Activated T-helper 1 cell treated with anti-CD3 and anti-CD28 coated beads, Interleukin-12 subunit alpha, Interleukin-12 subunit beta, Interleukin-2, Interleukin-4 antibody, amounts not matched to agents 30 ng/mL and 10 ng/mL and 1 ng/mL, durations not matched to agents 14 hours and 24 hours and 36 hours (primary cell): ENCODE data around the gene HIC1. TPM values are rescaled to one million over a fixed set of nuclear protein-coding genes. Genes with fewer than 3 reads are reported as not detected.
A peak's percentile ranks its signal among the peaks of the same experiment; 100 is the strongest.

Experiments used
- DNase-seq: peaks from one replicate; pipeline ENCODE4 v3.0.0; 2021; ENCODE audit warnings: low spot score
- H3K27ac Mint-ChIP-seq: one replicate; pipeline ENCODE4 v1.8.0; 2021; ENCODE audit warnings: mild to moderate bottlenecking, mixed read lengths
- H3K27me3 Mint-ChIP-seq: one replicate; pipeline ENCODE4 v1.8.0; 2022; ENCODE audit warnings: mild to moderate bottlenecking, moderate library complexity, mixed read lengths; ENCODE audit not compliant: insufficient read depth
- H3K36me3 Mint-ChIP-seq: one replicate; pipeline ENCODE4 v1.8.0; 2021; ENCODE audit warnings: low read depth, mixed read lengths
- H3K4me1 Mint-ChIP-seq: one replicate; pipeline ENCODE4 v1.8.0; 2021; ENCODE audit warnings: low read depth, mixed read lengths
- H3K4me3 Mint-ChIP-seq: one replicate; pipeline ENCODE4 v1.8.0; 2021; ENCODE audit warnings: mild to moderate bottlenecking, moderate library complexity, mixed read lengths
- H3K9me3 Mint-ChIP-seq: one replicate; pipeline ENCODE4 v1.8.0; 2021; ENCODE audit warnings: mixed read lengths
- intact Hi-C: fragments of 100-400 bp; cut with micrococcal nuclease; formaldehyde crosslinking; loops from one replicate; pipeline ENCODE4 v1.15.1; 2024
- total RNA-seq: library from RNA; stranded (reverse); gene quantifications from 2 replicates; pipeline ENCODE4 v1.2.3, GENCODE V29; 2022

The HIC1 gene
- total RNA-seq, 1 donor from 2014 or later = 47.0 TPM

- peak; percentile 68 for DNase-seq
- no peaks in the 10 kb centered on the region for H3K27me3 Mint-ChIP-seq
- intact Hi-C loops = loop anchor here (1.0 kb wide), 4 partner anchors 14 to 170 kb away; no protein-coding TSS in a partner anchor
- peaks cover 41% of the 10 kb centered on the region for H3K36me3 Mint-ChIP-seq
- peaks cover 58% of the 10 kb centered on the region for H3K4me1 Mint-ChIP-seq
- H3K4me3 Mint-ChIP-seq = peak overlapping the region; percentile 58
- H3K9me3 Mint-ChIP-seq = no peaks in the 10 kb centered on the region
- H3K27ac Mint-ChIP-seq = peak overlapping the region; percentile 92
These were observed 15.5 kb downstream of the HIC1 start for GRCh38 chr17:2070241-2071023.

- Mint-ChIP-seq H3K4me3 (no peak overlapping the region), H3K9me3 (no peaks in the 10 kb centered on the region), H3K4me1 (peaks cover 55% of the 10 kb centered on the region), H3K27me3 (no peaks in the 10 kb centered on the region), H3K27ac (peak overlapping the region; percentile 92), H3K36me3 (peaks cover 41% of the 10 kb centered on the region)
- intact Hi-C loops = no loop called here
- DNase-seq = no peak
These were observed 16.1 kb downstream of the HIC1 start for GRCh38 chr17:2071024-2071385.

GRCh38 chr17:2071455-2072281 is 16.8 kb downstream of the HIC1 start:
- Mint-ChIP-seq H3K4me3 (peak overlapping the region; percentile 37), H3K36me3 (peaks cover 45% of the 10 kb centered on the region), H3K4me1 (peaks cover 50% of the 10 kb centered on the region), H3K27ac (peak overlapping the region; percentile 92), H3K9me3 (no peaks in the 10 kb centered on the region), H3K27me3 (no peaks in the 10 kb centered on the region)
- DNase-seq = no peak
- intact Hi-C loops = no loop called here

- Mint-ChIP-seq H3K36me3 (peaks cover 53% of the 10 kb centered on the region), H3K4me3 (no peak overlapping the region), H3K4me1 (peaks cover 29% of the 10 kb centered on the region), H3K27me3 (no peaks in the 10 kb centered on the region), H3K27ac (no peak overlapping the region), H3K9me3 (no peaks in the 10 kb centered on the region)
- no peak for DNase-seq
- intact Hi-C loops = no loop called here
These were observed 20.0 kb downstream of the HIC1 start for GRCh38 chr17:2074919-2075318.

GRCh38 chr17:2075336-2076086 is 20.6 kb downstream of the HIC1 start:
- DNase-seq = no peak
- Mint-ChIP-seq H3K4me1 (peaks cover 23% of the 10 kb centered on the region), H3K36me3 (peaks cover 49% of the 10 kb centered on the region), H3K27me3 (no peaks in the 10 kb centered on the region), H3K9me3 (no peaks in the 10 kb centered on the region), H3K4me3 (no peak overlapping the region), H3K27ac (no peak overlapping the region)
- intact Hi-C loops = no loop called here

- DNase-seq = no peak
- Mint-ChIP-seq H3K27ac (peak overlapping the region; percentile 52), H3K4me3 (no peak overlapping the region), H3K36me3 (peaks cover 40% of the 10 kb centered on the region), H3K9me3 (no peaks in the 10 kb centered on the region), H3K27me3 (no peaks in the 10 kb centered on the region), H3K4me1 (peaks cover 17% of the 10 kb centered on the region)
- intact Hi-C loops = no loop called here
These were observed 21.4 kb downstream of the HIC1 start for GRCh38 chr17:2076087-2076984.

GRCh38 chr17:2077040-2077439 is 22.1 kb downstream of the HIC1 start:
- no peak overlapping the region for H3K4me3 Mint-ChIP-seq

GRCh38 chr17:2081564-2081963 is 26.7 kb downstream of the HIC1 start:
- intact Hi-C loops = no loop called here
- H3K9me3 Mint-ChIP-seq = no peaks in the 10 kb centered on the region
- peaks cover 34% of the 10 kb centered on the region for H3K36me3 Mint-ChIP-seq
- H3K27me3 Mint-ChIP-seq = no peaks in the 10 kb centered on the region
- H3K4me3 Mint-ChIP-seq = no peak overlapping the region
- H3K4me1 Mint-ChIP-seq = peaks cover 54% of the 10 kb centered on the region
- no peak for DNase-seq
- peak overlapping the region; percentile 7 for H3K27ac Mint-ChIP-seq

More at GRCh38 chr17:2077040-2077439, 22.1 kb downstream of the HIC1 start:
- no peaks in the 10 kb centered on the region for H3K9me3 Mint-ChIP-seq
- H3K27ac Mint-ChIP-seq = no peak overlapping the region
- intact Hi-C loops = no loop called here
- peaks cover 42% of the 10 kb centered on the region for H3K36me3 Mint-ChIP-seq
- H3K27me3 Mint-ChIP-seq = no peaks in the 10 kb centered on the region
- DNase-seq = no peak
- peaks cover 21% of the 10 kb centered on the region for H3K4me1 Mint-ChIP-seq

- H3K36me3 Mint-ChIP-seq = peaks cover 33% of the 10 kb centered on the region
- H3K4me3 Mint-ChIP-seq = no peak overlapping the region
- H3K27ac Mint-ChIP-seq = no peak overlapping the region
These were observed 27.3 kb downstream of the HIC1 start for GRCh38 chr17:2082003-2082781.

GRCh38 chr17:2083613-2084035 is 28.7 kb downstream of the HIC1 start:
- Mint-ChIP-seq H3K9me3 (no peaks in the 10 kb centered on the region), H3K27ac (peak overlapping the region; percentile 57), H3K36me3 (peaks cover 28% of the 10 kb centered on the region), H3K4me1 (peaks cover 74% of the 10 kb centered on the region), H3K27me3 (peaks cover 1% of the 10 kb centered on the region), H3K4me3 (peak overlapping the region; percentile 10)
- intact Hi-C loops = no loop called here
- no peak for DNase-seq

More at GRCh38 chr17:2082003-2082781, 27.3 kb downstream of the HIC1 start:
- Mint-ChIP-seq H3K9me3 (no peaks in the 10 kb centered on the region), H3K27me3 (no peaks in the 10 kb centered on the region), H3K4me1 (peaks cover 60% of the 10 kb centered on the region)
- intact Hi-C loops = no loop called here
- no peak for DNase-seq

GRCh38 chr17:2084036-2084765 is 29.3 kb downstream of the HIC1 start:
- peaks cover 80% of the 10 kb centered on the region for H3K4me1 Mint-ChIP-seq
- intact Hi-C loops = no loop called here
- H3K9me3 Mint-ChIP-seq = no peaks in the 10 kb centered on the region
- H3K27me3 Mint-ChIP-seq = peaks cover 1% of the 10 kb centered on the region
- H3K4me3 Mint-ChIP-seq = no peak overlapping the region
- no peak for DNase-seq
- H3K36me3 Mint-ChIP-seq = peaks cover 25% of the 10 kb centered on the region
- H3K27ac Mint-ChIP-seq = peak overlapping the region; percentile 65
